Keratinocyte (primary cell): ENCODE measurements around the gene PPP5C. TPM values are rescaled to one million over a fixed set of nuclear protein-coding genes. Genes with fewer than 3 reads are reported as not detected.

Source experiments
- DNase-seq: peaks from one replicate; pipeline ENCODE4 v3.0.0-alpha.2; 2011; ENCODE audit warnings: low read depth, missing footprints, low spot score
- FAIRE-seq: peaks from 2 replicates; lab custom pipeline; 2011; peaks lifted over from hg19 to GRCh38; lab: Jason Lieb, UNC
- H2AFZ ChIP-seq: 2 replicates; pipeline ENCODE4 v1.6.0; 2012; ENCODE audit warnings: low read length, control low read depth, inconsistent platforms; ENCODE audit not compliant: control insufficient read depth
- H3K27ac ChIP-seq: 2 replicates; pipeline ENCODE4 v1.5.1; 2011; ENCODE audit warnings: low read length; ENCODE audit not compliant: control insufficient read depth, insufficient read depth
- H3K27me3 ChIP-seq: 3 replicates; pipeline ENCODE4 v1.6.0; 2011; ENCODE audit warnings: low read length; ENCODE audit not compliant: control insufficient read depth, insufficient read depth; ENCODE audit errors: extremely low read depth
- H3K36me3 ChIP-seq, 2 experiments: 2 replicates in 1 of 2; 3 replicates in 1 of 2; pipeline ENCODE4 v1.5.1; 2011; ENCODE audit warnings: low read length in 2 of 2, mild to moderate bottlenecking in 1 of 2; ENCODE audit not compliant: control insufficient read depth in 2 of 2, insufficient read depth in 2 of 2; ENCODE audit errors: extremely low read depth in 1 of 2
- H3K4me1 ChIP-seq: 3 replicates; pipeline ENCODE4 v1.5.1; 2011; ENCODE audit warnings: low read length; ENCODE audit not compliant: control insufficient read depth, insufficient read depth; ENCODE audit errors: extremely low read depth
- H3K4me2 ChIP-seq: 3 replicates; pipeline ENCODE4 v1.6.0; 2011; ENCODE audit warnings: low read depth, low read length; ENCODE audit not compliant: control insufficient read depth, insufficient read depth; ENCODE audit errors: extremely low read depth
- H3K4me3 ChIP-seq, 3 experiments: fragments of 200-600 bp in 1 of 3; sonication (generic) in 1 of 3; 2 replicates in 2 of 3; 3 replicates in 1 of 3; pipeline ENCODE4 v1.5.1; 2011 to 2016; ENCODE audit warnings: low read length in 3 of 3, mild to moderate bottlenecking in 3 of 3, control low read depth in 2 of 3, inconsistent platforms in 1 of 3, low read depth in 1 of 3, mixed read lengths in 1 of 3, mixed run types in 1 of 3, moderate library complexity in 1 of 3; ENCODE audit not compliant: control insufficient read depth in 2 of 3, insufficient read depth in 2 of 3; ENCODE audit errors: extremely low read depth in 1 of 3
- H3K79me2 ChIP-seq: 2 replicates; pipeline ENCODE4 v1.6.0; 2012; ENCODE audit warnings: low read length; ENCODE audit not compliant: control insufficient read depth, insufficient read depth
- H3K9ac ChIP-seq: 3 replicates; pipeline ENCODE4 v1.6.0; 2011; ENCODE audit warnings: low read length; ENCODE audit not compliant: control insufficient read depth, insufficient read depth; ENCODE audit errors: extremely low read depth
- H3K9me1 ChIP-seq: 3 replicates; pipeline ENCODE4 v1.6.0; 2011; ENCODE audit warnings: low read length; ENCODE audit not compliant: control insufficient read depth, insufficient read depth; ENCODE audit errors: extremely low read depth
- H3K9me3 ChIP-seq: 2 replicates; pipeline ENCODE4 v1.5.1; 2012; ENCODE audit warnings: low read depth, low read length; ENCODE audit not compliant: control insufficient read depth
- H4K20me1 ChIP-seq: 3 replicates; pipeline ENCODE4 v1.6.0; 2011; ENCODE audit warnings: low read length; ENCODE audit not compliant: control insufficient read depth, insufficient read depth; ENCODE audit errors: extremely low read depth
- EZH2 ChIP-seq: IDR thresholded peaks from one replicate; pipeline ENCODE4 v1.6.1; 2012; ENCODE audit warnings: inconsistent platforms, mild to moderate bottlenecking, low read length, moderate library complexity
- dilution Hi-C: fragments of 300-500 bp; cut with MboI; formaldehyde crosslinking; loops from one replicate; pipeline ENCODE4 v1.7.0; 2020; ENCODE audit warnings: low sequenced_read_pairs; ENCODE audit not compliant: extremely low pct_ligation_motif_present
- polyA plus RNA-seq, 5 experiments: library from polyadenylated mRNA; depleted of rRNA in 3 of 5; stranded (reverse) in 3 of 5; stranded (forward) in 1 of 5; unstranded in 1 of 5; fragments of >200 nt; gene quantifications; 1 replicate in 1 of 5; 2 replicates in 3 of 5; 3 replicates in 1 of 5; pipeline versions ENCODE4 v1.2.1 to v1.2.3, GENCODE V29; 2011 to 2012; ENCODE audit warnings: missing spikeins in 2 of 5, low read depth in 1 of 5, low replicate concordance in 1 of 5
- TF ChIP-seq, protein P1 (sequence below), 3 experiments: IDR thresholded peaks in 1 of 3; conservative IDR thresholded peaks in 1 of 3; optimal IDR thresholded peaks in 1 of 3; 2 replicates in 2 of 3; 3 replicates in 1 of 3; pipeline versions ENCODE3 to v1.5.1; 2011; ENCODE audit warnings: low read length in 3 of 3, mild to moderate bottlenecking in 3 of 3, moderate library complexity in 2 of 3, control low read depth in 1 of 3, inconsistent platforms in 1 of 3; ENCODE audit not compliant: insufficient read depth in 2 of 3; ENCODE audit errors: extremely low read depth in 1 of 3

The PPP5C gene
- polyA plus RNA-seq, 1 donor (not counting 4 experiments of a cell fraction or from before 2014, with no cell fraction given) = 97.5 TPM

DNA sequence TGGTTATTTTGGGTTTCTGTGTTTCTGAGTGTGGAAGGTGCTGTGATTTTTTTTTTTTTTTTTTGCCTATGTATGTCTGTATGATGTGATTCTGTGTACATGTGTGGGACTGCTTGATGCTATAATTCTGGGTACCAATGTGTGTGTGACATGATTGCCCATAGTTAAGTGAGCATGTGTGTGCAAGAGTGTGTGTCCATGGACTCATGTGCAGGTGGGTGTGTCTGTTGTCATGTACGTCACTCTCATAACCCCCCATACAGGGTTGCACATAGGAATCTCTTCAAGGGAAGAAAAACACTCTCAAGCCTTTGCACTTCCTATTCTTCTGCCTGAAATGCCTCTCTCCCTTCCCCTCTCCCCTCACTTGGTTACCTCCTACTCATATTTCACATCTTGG is 2.5 kb upstream of the PPP5C start:
- Histone ChIP-seq H3K9me3 (no peaks in the 10 kb centered on the region), H3K4me1 (peaks cover 19% of the 10 kb centered on the region), H4K20me1 (no peaks in the 10 kb centered on the region), H3K36me3 (no peaks in the 10 kb centered on the region), H3K27me3 (peaks cover 9% of the 10 kb centered on the region), H3K9ac (no peak overlapping the region), H3K9me1 (peaks cover under 1% of the 10 kb centered on the region), H3K4me2 (no peak overlapping the region), H3K4me3 (no peak overlapping the region), H3K79me2 (peaks cover 23% of the 10 kb centered on the region), H3K27ac (no peak overlapping the region), H2AFZ (no peak overlapping the region)
- no peak for DNase-seq
- dilution Hi-C loops = no loop called here
- FAIRE-seq = no peak
- TF ChIP-seq EZH2 = no peak
- TF ChIP-seq, protein P1, sequence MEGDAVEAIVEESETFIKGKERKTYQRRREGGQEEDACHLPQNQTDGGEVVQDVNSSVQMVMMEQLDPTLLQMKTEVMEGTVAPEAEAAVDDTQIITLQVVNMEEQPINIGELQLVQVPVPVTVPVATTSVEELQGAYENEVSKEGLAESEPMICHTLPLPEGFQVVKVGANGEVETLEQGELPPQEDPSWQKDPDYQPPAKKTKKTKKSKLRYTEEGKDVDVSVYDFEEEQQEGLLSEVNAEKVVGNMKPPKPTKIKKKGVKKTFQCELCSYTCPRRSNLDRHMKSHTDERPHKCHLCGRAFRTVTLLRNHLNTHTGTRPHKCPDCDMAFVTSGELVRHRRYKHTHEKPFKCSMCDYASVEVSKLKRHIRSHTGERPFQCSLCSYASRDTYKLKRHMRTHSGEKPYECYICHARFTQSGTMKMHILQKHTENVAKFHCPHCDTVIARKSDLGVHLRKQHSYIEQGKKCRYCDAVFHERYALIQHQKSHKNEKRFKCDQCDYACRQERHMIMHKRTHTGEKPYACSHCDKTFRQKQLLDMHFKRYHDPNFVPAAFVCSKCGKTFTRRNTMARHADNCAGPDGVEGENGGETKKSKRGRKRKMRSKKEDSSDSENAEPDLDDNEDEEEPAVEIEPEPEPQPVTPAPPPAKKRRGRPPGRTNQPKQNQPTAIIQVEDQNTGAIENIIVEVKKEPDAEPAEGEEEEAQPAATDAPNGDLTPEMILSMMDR (optimal IDR thresholded peaks at IDR 0.05 in 1 of 3, IDR thresholded peaks at IDR 0.05 in 1 of 3, conservative IDR thresholded peaks at IDR 0.05 in 1 of 3; ENCODE audit: extremely low read depth in 1 of 3, insufficient read depth in 2 of 3, low read length in 3 of 3) = no peak

GRCh38 chr19:46345157-46345556 is 1.7 kb upstream of the PPP5C start:
- Histone ChIP-seq H3K79me2 (peaks cover 27% of the 10 kb centered on the region), H3K27ac (no peak overlapping the region), H3K27me3 (peaks cover 6% of the 10 kb centered on the region), H3K36me3 (no peaks in the 10 kb centered on the region), H3K4me3 (no peak overlapping the region), H3K9me3 (no peaks in the 10 kb centered on the region), H3K9ac (no peak overlapping the region), H4K20me1 (no peaks in the 10 kb centered on the region), H3K9me1 (peaks cover 4% of the 10 kb centered on the region), H3K4me1 (peaks cover 26% of the 10 kb centered on the region), H2AFZ (no peak overlapping the region), H3K4me2 (no peak overlapping the region)
- FAIRE-seq = no peak
- DNase-seq = no peak
- TF ChIP-seq EZH2 = no peak
- TF ChIP-seq, protein P1 (optimal IDR thresholded peaks at IDR 0.05 in 1 of 3, IDR thresholded peaks at IDR 0.05 in 1 of 3, conservative IDR thresholded peaks at IDR 0.05 in 1 of 3; ENCODE audit: extremely low read depth in 1 of 3, insufficient read depth in 2 of 3, low read length in 3 of 3) = no peak
- dilution Hi-C loops = no loop called here
